Epithelial cell of proximal tubule (primary cell): ENCODE measurements around the gene RASAL1. TPM values are rescaled to one million over a fixed set of nuclear protein-coding genes. Genes with fewer than 3 reads are reported as not detected.
"Not testable (repeated sequence)": the region's sequence is repeated elsewhere in the genome, so short reads cannot be mapped to it uniquely, and the experiment has no call there.

ENCODE experiments used
- DNase-seq: peaks from one replicate; pipeline ENCODE4 v3.0.0-alpha.2; 2011; ENCODE audit warnings: low read depth
- H3K4me3 ChIP-seq: 2 replicates; pipeline ENCODE4 v1.5.1; 2011; ENCODE audit warnings: low read depth, mild to moderate bottlenecking, low read length
- CTCF ChIP-seq: conservative IDR thresholded peaks from 2 replicates; pipeline ENCODE4 v1.5.1; 2012; ENCODE audit warnings: low read depth, mild to moderate bottlenecking, low read length
- total RNA-seq: library from RNA; depleted of rRNA; stranded (reverse); fragments of >200 nt; gene quantifications from 2 replicates; pipeline ENCODE4 v1.2.3, GENCODE V29; 2015

RASAL1 gene
- total RNA-seq, 1 donor from 2014 or later, result 2.0 TPM

GRCh38 chr12:113146999-113147398 lies 11.4 kb upstream of the RASAL1 start:
- no peak for DNase-seq
- TF ChIP-seq CTCF, result no peak
- H3K4me3 ChIP-seq, result no peak overlapping the region

GRCh38 chr12:113145720-113146551 lies 10.4 kb upstream of the RASAL1 start:
- DNase-seq, result peak; percentile 9
- H3K4me3 ChIP-seq, result no peak overlapping the region
- no peak for TF ChIP-seq CTCF

GRCh38 chr12:113144806-113145205 lies 9.2 kb upstream of the RASAL1 start:
- no peak overlapping the region for H3K4me3 ChIP-seq
- no peak for TF ChIP-seq CTCF
- no peak for DNase-seq

- no peak for TF ChIP-seq CTCF
- no peak for DNase-seq
- H3K4me3 ChIP-seq, result no peak overlapping the region
Measured at GRCh38 chr12:113143959-113144358, 8.4 kb upstream of the RASAL1 start.

- TF ChIP-seq CTCF, result no peak
- DNase-seq, result no peak
- no peak overlapping the region for H3K4me3 ChIP-seq
Measured at GRCh38 chr12:113142886-113143332, 7.3 kb upstream of the RASAL1 start.

- TF ChIP-seq CTCF, result no peak
- H3K4me3 ChIP-seq, result no peak overlapping the region
- no peak for DNase-seq
Measured at GRCh38 chr12:113142173-113142885, 6.8 kb upstream of the RASAL1 start.

- not testable (repeated sequence) for H3K4me3 ChIP-seq, DNase-seq
Measured at GRCh38 chr12:113141716-113142115, 6.2 kb upstream of the RASAL1 start.
